NCI-H82 treated with DMSO at 0.1 percent for 48 hours (cell line): ENCODE data around the gene C5orf46.
"Not testable (repeated sequence)": the region's sequence is repeated elsewhere in the genome, so short reads cannot be mapped to it uniquely, and the experiment has no call there.

ENCODE experiments used
- DNase-seq: peaks from one replicate; lab custom pipeline; 2025; ENCODE audit not compliant: unreplicated experiment; lab: John Stamatoyannopoulos, UW

The C5orf46 gene

DNA sequence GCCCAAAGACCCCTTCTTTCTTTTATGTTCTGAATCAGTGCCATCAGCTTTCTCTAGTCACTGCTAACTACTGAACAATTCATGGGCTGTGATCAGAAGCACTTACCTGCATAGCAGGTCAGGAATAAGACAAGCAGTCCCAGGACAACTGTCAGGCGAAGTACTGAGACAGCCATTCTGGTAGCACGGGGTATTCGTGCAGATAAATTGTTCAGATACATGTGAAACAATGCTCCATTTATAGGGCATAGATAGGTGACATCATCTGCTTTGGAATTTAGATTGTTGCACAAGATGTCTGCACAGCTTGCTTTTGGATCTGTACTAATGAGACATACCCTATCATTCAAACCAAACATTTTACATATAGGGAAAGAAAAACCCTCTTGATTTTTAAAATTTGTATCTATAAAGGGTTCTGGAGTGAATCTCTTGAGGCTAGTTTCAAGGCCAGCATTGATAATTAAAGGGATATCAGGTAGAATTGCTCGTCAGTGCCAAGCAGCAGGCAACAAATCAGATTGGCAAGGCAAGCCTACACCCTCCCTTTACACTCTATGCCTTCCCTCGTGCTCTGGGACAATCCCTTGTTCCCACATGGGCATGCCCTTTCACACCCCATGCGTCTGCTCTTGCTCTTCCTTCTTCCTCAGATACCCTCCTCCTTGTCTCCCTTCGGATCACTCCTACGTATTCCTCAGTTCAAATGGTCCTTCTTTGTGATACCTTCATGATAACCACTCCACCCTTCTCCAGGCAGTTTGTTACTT, at the start of gene C5orf46:
C5orf46 (minus strand) TSS at position 213 of the 770 bp plus-strand sequence; CDS start at position 176, 37 bp downstream.
- no peak for DNase-seq

DNA sequence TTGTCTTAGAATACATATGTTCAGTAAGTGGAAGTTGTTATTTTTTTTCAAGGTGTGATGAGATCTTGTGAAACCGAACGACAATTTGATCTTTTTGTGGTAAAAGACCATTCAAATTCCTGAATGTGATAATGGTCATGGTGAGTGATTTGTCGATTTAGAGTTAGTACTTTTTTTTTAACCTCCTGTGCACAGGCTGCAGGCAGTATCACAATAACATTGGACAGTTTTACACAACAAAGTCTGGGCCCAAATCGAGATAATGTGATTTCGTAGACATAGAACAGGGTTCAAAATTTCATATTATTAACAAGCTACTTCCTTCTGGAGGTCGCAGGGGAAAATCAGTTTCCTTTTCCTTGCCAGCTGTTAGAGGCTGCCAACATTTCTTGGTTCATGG, 48.6 kb upstream of the C5orf46 start:
- no peak for DNase-seq

DNA sequence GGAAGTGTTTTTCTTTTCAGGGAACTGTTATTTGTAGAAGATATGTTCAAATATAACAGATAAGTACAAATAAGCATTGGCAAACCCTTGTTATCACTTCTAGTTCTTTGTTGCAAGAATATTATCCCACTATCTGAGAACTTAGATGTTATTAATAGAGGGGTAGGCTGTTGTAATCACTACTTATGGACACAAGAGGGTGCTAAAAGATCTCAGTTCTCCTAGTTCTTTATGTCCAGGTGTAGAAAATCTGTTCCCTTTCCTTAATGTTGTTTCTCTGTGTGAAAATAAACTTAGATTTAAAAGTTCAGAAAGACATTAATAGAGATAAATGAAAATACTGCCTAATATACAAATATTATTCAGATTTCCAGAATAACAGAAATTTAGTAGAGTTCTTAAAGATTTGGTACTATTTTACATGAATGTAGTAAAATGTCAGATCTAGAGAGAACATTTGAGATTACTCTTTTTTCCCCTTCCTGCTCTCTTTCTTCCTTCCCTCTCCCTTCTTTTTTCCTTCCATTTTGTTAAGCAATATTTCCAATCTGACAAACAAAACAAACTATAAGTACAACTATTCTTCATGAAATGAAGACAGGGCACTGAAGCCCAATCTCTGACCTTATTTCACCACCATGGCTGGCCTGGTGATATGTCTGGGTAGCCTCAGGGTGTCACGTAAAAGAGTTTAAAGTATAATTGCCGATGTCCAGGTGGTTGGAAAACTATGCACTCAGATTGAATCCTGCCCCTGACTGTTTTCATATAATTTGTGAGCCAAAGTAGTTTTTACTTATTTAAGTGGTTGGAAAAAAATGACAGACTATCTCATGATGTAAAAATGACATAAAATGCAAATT, 43.6 kb upstream of the C5orf46 start:
- DNase-seq, result peak; percentile 27

DNA sequence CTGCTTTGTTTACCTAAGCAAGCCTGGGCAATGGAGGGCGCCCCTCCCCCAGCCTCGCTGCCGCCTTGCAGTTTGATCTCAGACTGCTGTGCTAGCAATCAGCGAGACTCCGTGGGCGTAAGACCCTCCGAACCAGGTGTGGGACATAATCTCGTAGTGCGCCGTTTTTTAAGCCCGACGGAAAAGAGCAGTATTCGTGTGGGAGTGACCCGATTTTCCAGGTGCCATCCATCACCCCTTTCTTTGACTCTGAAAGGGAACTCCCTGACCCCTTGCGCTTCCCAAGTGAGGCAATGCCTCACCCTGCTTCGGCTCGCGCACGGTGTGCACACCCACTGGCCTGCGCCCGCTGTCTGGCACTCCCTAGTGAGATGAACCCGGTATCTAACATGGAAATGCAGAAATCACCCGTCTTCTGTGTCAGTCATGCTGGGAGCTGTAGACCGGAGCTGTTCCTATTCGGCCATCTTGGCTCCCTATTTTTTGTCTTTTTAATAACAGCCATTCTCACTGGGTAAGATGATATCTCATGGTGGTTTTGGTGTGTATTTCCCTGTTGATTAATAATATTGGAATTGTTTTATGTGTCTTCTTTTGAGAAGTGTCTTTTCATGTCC, 40.4 kb upstream of the C5orf46 start:
- not testable (repeated sequence) for DNase-seq

DNA sequence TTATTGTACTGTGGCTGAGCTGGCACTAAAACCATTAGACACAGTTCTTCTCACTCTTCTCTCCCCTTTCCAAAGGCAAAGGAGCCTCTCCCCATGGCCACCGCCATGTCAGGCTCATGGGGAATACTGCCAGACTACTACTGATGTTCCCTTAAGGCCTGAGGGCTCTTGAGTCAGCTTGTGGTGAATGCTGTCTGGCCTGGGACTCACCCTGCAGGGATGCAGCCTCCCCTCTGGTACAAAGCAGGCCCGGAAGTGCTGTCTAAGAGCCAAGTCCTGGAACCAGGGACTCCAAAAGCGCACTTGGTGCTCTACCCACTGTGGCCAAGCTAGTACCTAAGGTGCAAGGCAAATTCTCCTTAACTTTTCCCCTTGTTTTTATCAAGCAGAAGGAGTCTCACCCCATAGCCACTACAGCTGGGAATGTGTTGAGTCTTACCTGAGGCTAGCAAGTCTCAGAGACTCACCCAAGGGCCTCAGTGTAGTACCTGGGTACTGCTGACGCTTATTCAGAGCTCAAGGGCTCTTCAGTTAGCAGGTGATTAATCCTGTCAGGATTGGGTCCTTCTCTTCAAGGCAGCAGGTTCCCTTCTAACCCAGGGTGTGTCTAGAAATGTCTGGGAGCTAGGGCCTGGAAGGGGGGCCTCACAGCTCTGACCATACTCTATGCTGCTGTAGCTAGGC, 33.2 kb upstream of the C5orf46 start:
- no peak for DNase-seq

DNA sequence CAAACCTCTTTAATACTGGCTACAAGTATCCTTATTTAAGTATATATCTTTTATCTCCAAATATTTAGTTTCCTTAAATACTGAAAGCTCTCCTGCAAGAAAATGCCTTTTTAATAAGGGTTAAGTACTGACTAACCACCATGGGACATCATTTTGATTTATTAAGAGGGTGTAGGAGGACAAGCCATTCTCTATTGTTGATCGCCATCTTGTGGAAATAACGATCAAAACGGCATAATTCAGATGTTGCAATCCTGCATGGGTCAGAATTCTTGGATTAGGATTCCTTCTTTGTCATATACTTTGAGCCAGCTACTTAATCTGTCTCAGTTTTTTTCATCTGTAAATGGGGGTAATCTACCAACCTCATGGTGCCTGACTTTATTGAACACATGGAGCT, 28.7 kb upstream of the C5orf46 start:
- peak; percentile 31 for DNase-seq

DNA sequence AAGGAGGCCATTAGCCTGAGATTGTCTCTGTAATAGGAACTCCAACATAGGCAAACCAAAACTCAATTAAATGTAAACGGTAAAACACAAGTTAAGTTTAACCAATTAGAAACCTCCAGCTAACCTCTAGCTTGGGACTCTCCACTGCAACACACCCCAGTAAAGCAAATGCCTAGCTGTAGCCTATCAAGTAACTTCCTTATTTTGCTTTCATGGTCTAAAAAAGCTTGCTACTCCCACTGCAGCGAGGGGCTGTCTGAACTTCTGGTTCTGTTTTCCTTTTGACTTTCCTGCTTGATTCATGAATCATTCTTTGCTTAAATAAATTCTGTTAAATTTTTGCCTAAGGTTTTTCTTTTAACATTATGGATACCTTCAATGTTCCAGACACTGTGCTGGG, 24.4 kb upstream of the C5orf46 start:
- no peak for DNase-seq

DNA sequence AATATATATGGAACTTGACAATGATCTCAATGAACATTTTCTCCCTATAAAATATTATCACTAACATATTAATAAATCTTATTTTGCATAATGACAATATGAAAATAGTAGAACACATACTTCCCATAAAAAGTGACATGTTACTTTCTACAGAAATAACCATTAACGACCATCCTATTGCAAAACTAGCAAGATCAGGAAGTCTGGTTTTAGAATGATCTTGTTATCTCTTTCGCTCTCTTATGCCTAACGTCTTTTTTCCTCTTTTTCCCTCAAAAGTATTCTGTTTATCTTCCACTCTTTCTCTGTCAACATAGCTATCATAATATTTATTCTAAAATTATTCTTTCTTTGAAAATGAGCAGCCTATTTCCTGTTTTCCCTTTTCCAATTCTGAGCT, 21.6 kb upstream of the C5orf46 start:
- DNase-seq, result no peak

DNA sequence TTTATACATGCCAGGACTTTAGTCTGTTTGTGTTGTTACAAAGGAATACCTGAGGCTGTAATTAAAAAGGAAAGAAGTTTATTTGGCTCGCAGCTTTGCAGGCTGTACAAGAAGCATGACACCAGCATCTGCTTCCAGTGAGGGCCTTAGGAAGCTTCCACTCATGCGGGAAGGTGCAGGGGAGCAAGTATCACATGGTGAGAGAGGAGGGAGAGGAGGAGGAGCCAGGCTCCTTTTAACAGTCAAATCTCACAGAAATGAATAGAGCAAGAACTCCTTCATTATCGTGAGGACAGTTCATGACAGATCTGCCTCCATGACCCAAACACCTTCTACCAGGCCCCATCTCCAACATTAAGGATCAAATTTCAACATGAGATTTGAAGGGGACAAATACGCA, 18.7 kb upstream of the C5orf46 start:
- no peak for DNase-seq

DNA sequence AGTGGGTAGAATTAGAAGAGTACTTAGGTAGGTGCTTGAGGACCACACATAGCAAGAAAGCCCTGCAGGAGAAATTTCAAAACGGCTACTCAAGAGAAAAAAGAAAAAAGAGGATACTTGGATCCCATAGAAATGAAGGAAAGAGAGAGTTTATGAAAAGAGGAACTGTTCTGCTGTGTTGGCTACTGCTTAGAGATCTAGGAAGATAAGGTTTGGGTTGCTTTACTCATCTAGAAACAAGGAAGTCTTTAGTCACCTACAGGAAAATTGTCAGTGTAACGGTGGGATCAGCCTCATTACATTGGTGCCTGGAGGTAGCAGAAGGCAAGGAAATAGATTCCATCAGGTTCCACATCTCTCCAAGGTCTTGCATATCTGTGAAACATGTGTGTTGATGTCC, 14.8 kb upstream of the C5orf46 start:
- no peak for DNase-seq

DNA sequence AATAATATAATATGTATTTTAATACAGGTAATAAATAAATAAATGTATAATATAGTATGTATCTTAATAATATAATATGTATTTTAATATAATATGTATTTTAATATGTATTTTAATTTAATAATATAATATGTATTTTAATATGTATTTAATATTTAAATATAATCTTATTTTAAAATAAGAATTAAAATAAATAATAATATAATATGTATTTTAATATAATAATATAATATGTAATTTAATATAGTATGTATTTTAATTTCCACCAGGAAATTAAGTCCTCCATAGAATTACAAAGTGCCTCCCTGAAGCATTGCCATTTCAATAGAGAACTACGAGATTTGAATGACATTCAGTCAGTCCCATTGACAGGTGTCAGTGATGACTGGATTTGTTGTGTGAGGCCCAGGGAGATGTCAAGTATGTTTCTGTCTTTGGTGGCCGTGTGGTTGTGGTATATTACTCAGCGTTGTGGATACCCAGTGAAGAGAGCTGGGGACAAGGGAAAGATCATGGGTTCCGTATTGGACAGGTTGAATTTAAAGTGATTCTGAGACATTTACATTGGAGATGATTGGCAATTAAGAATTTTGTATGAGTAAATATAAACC, 14.2 kb upstream of the C5orf46 start:
- DNase-seq, result no peak

DNA sequence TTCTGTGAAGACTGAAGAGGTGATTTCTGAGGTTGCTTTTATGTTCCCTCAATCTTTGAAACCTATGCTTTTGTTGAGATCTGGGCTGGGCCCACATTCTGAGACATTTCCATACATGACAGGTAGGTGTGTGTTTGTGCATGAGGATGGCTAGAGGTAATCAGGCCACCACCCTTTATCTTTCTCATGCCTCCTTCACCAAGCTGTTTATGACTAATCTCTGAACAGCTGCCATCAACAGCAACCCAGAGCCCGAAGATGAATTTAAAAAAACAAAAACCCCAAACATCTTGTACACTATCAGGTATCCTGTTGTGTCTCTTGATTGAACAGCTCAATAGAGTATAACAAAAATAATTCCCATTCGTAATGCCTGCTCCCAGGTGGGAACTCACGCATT, 12.6 kb upstream of the C5orf46 start:
- DNase-seq, result no peak

DNA sequence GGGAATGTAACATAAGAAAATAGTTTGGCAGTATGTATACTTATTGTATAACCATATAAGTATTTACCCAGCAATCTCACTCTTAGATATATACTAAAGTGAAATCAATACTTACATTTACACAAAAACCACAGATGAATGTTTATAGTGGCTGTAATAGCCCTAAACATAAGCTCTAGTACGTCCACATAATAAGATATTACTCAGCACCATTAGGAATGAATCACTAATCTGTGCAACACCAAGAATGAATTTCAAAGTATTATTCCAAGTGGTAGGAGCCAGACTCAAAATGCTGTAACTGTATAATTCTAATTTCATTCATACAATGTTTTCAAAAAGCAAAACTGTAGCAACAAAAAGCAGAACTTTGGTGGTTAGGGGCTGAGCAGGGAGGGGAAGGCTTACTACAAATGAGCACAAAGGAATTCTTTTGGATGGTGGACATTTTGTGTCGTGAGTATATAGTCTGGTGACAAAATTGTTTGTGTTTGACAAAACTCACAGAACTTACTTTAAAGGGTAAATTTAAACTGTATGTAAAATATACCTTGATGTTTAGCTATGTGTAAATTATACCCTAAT, 11.9 kb upstream of the C5orf46 start:
- DNase-seq, result no peak

DNA sequence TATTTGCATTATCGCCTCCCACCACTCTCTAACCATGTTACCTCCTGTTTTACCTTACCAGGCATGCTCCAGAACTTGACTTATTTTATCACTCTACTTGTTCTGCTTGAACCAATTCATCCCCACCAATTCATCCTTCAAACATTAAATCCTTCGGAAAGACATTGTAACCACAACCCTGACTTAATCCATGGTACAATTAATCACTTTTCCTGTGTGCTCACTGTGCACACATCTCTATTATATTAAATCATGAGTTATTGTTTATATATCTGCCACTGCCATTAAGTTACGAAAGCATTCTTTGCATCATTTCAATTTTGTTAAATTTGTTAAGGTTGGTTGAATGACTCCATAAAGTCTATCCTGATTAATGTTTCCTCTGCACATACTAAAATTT, 7.4 kb upstream of the C5orf46 start:
- no peak for DNase-seq

DNA sequence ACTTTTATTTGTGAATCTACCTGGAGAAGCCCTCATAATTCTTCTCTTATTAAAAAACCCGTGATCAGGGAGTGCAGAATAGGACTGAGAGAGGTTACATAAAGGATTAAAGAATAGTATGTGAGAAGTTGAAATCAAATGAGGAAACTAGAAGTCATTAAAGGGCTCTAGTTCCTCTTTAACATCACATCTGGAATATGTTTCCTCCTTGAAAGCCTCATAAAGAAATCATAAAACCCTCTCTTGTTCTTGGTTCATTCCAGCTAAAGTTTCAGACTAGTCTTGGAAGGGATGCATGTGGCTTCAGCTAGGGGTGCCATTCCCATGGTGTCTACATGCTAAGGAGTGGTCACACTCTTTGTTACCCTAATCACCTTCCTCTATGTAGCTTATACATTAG, 5.7 kb upstream of the C5orf46 start:
- DNase-seq, result no peak

DNA sequence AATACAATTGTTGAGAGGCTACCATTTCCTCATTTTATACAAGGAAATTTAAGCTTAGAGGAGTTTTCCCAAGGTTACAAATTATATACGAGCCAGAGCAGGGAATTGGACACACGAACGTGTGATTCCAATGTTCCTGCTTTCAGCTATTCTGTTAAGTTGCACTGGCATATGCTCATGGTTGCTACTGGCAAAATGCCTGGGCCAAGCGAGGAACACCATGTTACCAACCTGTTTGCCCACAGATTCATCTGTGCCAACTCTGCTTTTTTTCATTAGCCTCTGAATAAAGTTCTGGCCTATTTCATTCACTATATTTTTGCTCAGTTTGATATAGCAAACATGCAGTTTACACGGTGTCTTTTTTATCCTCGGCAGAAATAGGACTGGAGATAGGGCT, 5.1 kb upstream of the C5orf46 start:
- no peak for DNase-seq

DNA sequence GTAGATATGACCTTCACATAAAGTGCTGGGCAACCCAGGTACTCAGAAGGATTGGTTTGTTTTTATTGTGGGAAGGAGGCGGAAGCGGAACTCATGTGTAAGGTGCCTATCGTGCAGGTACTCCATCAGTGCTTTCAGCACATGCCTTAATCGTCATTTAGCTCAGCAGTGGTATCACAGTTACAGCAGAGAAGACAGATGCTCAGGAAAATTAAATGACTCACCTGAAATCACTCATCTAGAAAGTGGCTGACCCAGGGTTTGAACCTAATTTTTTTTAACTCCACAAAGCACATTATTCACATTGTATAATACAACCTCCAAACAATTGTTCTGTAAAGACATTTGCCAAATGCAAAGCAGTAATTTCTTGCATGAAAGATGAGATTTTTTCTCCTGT, 2.2 kb downstream of the C5orf46 start:
- no peak for DNase-seq

DNA sequence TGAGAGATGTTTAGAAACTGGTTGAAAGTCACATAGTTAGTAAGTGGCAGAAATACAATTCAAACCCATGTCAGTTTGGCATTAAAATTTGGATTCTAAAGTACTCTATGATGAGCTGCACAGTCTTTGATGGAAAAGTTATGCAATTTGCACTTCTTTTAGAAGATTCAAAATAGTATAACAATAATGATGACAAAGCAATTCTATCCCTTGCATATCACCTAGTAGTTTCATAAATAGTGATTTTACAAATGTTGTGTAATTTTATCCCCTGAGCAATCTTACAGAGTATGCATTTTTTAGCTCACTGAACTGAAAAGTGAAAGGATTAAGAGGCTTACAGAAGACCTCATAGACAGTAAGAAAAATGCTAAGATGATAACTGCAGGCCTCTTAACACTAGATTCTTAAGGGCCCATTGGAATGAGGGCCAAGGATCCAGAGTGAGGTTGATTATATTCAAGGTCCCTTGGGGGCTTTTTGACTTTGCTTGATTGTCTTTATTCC, 3.7 kb downstream of the C5orf46 start:
- DNase-seq, result no peak

DNA sequence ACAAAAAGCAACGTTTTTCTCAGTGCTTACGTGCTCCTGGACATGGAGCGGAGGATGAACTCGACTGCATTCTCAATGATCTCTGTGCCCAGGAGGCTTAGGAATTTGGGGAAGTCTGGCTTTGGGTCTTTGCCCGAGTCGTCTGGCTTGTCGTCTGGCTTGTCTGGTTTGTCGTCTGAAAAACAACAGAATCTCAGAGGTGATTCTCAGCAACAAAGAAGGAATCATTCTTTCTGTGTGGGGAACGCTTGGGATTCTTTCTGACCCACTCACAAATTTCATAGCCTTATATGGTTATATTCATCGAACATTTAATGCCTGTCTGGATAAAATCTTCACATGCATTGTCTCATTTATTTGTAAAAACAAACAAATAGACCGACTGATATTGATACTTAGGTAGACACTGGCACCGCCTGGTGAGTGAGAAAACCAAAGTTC, 4.7 kb downstream of the C5orf46 start:
- no peak for DNase-seq

DNA sequence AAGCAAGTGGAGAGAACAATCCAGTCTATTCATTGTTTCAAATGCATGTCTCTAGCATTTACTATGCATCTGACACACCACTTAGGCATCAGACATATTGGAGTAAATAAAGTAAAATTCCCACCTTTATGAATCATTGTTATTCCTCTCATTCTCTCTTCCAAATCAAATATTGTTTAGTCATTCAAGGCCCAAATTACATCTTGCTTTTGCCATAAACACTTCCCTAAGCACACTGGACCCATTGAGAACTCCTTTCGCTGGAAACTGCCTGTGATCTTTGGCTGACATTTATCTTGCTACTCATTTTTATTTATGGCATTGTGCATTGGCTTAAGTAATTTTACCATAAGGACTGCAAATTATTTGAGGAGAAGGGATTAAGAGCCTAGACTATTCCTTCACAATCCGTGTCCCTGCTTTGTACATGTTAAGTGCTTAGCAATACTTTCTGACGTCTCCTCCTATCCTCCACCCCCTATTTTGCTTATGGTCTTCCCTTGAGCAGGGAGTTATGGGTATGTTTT, 7.4 kb downstream of the C5orf46 start:
- no peak for DNase-seq
